SJSA1 (cell line): ENCODE measurements around the gene NPFFR1. TPM values are rescaled to one million over a fixed set of nuclear protein-coding genes. Genes with fewer than 3 reads are reported as not detected.

Experiments used
- DNase-seq, 2 experiments: peaks; one replicate each; pipeline ENCODE4 v3.0.0-alpha.2; 2015 to 2020; ENCODE audit warnings: low spot score in 2 of 2, low read depth in 1 of 2
- H3K27ac ChIP-seq: fragments of 250-450 bp; sonication (Bioruptor Pico); 2 replicates; pipeline ENCODE4 v1.5.1; 2020; ENCODE audit warnings: mild to moderate bottlenecking, moderate library complexity
- H3K27me3 ChIP-seq: fragments of 250-450 bp; sonication (Bioruptor Pico); replicated peaks from 2 replicates; pipeline ENCODE4 v1.5.1; 2020; ENCODE audit warnings: mild to moderate bottlenecking, moderate library complexity
- H3K36me3 ChIP-seq: fragments of 250-450 bp; sonication (Bioruptor Pico); 2 replicates; pipeline ENCODE4 v1.5.1; 2020; ENCODE audit warnings: mild to moderate bottlenecking
- H3K4me1 ChIP-seq: fragments of 250-450 bp; sonication (Bioruptor Pico); replicated peaks from 2 replicates; pipeline ENCODE4 v1.6.1; 2021; ENCODE audit warnings: mild to moderate bottlenecking
- H3K4me3 ChIP-seq: fragments of 250-450 bp; sonication (Bioruptor Pico); 2 replicates; pipeline ENCODE4 v1.5.1; 2020; ENCODE audit warnings: mild to moderate bottlenecking
- H3K9me3 ChIP-seq: fragments of 250-450 bp; sonication (Bioruptor Pico); replicated peaks from 2 replicates; pipeline ENCODE4 v1.5.1; 2020; ENCODE audit warnings: mild to moderate bottlenecking
- total RNA-seq: library from RNA; depleted of rRNA; stranded (reverse); fragments of >200 nt; shearing (Covaris generic); gene quantifications from 2 replicates; pipeline ENCODE4 v1.2.3, GENCODE V29; 2014; rRNA removed

The NPFFR1 gene
- not detected in 2 replicates for total RNA-seq

GRCh38 chr10:70283445-70284399, at the start of gene NPFFR1:
NPFFR1 (minus strand) TSS chr10:70284004; CDS start chr10:70283676, 328 bp downstream.
- Histone ChIP-seq H3K4me3 (no peak within 1 kb of the TSS), H3K27me3 (peaks cover 48% of the 10 kb centered on the region)

GRCh38 chr10:70333268-70333667, 49.5 kb upstream of the NPFFR1 start:
- no peaks in the 10 kb centered on the region for H3K9me3 ChIP-seq
- peaks cover 15% of the 10 kb centered on the region for H3K4me1 ChIP-seq
- H3K4me3 ChIP-seq, result no peak overlapping the region
- H3K27me3 ChIP-seq, result no peaks in the 10 kb centered on the region
- no peak overlapping the region for H3K27ac ChIP-seq
- H3K36me3 ChIP-seq, result peaks cover 29% of the 10 kb centered on the region
- no peak for DNase-seq

More at GRCh38 chr10:70283445-70284399, at the start of gene NPFFR1:
- DNase-seq, result no peak
- H3K4me1 ChIP-seq, result no peaks in the 10 kb centered on the region
- H3K27ac ChIP-seq, result no peak within 1 kb of the TSS
- H3K9me3 ChIP-seq, result no peaks in the 10 kb centered on the region
- no peaks in the 10 kb centered on the region for H3K36me3 ChIP-seq

DNA sequence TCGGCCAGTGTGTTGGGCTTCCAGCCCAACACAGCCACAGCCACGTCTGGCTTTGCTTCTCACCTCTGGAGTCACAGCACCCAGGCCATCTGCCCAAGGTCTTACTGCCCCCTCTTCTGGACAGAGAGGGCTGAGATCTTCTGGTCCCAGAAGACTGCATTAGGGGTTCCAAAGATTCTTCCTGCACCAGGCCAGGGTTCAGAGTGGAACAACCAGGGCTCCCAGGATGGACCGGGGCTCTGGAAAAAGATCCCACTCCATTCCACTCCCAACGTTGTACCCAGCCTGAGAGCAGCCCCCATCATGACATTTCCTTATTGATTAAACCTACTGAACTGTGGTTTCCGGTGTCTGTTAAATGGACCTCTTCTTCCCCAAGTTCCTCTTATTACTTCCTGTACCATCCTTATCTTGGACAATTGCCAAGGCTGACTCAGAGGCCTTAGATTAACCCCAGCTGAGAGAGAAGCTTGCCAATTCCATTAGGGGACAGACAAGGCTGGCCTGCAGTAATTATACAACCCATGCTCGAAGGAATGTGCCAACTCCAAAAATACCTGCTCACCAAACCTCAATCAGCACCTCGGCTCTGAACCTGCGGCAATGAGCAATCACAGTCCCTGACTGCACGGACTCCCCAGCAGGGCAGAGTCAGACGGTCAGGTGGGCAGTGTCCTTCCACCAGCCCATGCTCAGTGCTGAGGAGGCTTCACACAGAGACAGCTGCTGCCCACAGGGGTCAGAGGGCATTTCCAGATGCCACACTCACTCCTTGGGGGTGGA, 47.9 kb upstream of the NPFFR1 start:
- Histone ChIP-seq H3K36me3 (peaks cover 17% of the 10 kb centered on the region), H3K27me3 (no peaks in the 10 kb centered on the region), H3K4me3 (no peak overlapping the region), H3K4me1 (peaks cover 15% of the 10 kb centered on the region), H3K27ac (no peak overlapping the region), H3K9me3 (no peaks in the 10 kb centered on the region)
- DNase-seq, result peak; percentile 72 to 75

DNA sequence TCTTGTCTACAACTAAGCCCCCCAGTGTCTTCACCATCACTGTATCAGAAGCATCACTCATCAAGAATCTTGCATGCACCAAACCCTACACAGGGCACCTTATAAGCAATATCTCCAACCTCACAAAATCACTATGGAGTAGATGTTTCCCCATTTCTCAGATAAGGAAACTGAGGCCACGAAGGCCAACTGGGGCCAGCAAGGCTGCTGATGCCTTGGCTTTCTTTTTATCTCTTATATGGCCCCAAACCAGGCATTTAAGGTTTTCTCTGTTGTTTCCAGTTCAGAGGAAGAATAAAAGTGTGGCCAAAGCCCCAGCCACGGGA, 47.3 kb upstream of the NPFFR1 start:
- Histone ChIP-seq H3K27me3 (no peaks in the 10 kb centered on the region), H3K9me3 (no peaks in the 10 kb centered on the region), H3K27ac (no peak overlapping the region), H3K4me3 (no peak overlapping the region), H3K36me3 (peaks cover 15% of the 10 kb centered on the region), H3K4me1 (peaks cover 15% of the 10 kb centered on the region)
- DNase-seq, result no peak

DNA sequence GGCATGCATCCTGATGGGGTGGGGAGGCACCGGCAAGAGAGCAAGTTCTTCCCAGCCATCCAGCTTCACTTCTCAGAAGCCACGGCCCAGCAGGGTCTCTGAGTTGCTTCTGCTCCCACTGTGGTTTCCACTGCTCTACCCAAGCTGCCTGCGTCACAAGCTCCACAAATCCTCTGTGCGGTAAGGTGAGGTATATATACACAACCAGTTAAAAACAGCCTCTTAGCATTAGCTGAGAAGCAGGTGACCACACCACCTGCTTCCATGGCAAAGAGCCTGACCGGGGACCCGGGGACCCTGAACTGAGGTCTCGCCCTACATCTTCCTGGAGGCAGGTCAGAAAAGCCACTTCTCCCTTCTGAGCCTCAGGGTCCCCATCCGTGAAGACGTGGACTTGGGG, 46.9 kb upstream of the NPFFR1 start:
- no peak overlapping the region for H3K4me3 ChIP-seq
- H3K4me1 ChIP-seq, result peaks cover 15% of the 10 kb centered on the region
- H3K27me3 ChIP-seq, result no peaks in the 10 kb centered on the region
- H3K27ac ChIP-seq, result no peak overlapping the region
- no peaks in the 10 kb centered on the region for H3K9me3 ChIP-seq
- DNase-seq, result no peak
- peaks cover 15% of the 10 kb centered on the region for H3K36me3 ChIP-seq

DNA sequence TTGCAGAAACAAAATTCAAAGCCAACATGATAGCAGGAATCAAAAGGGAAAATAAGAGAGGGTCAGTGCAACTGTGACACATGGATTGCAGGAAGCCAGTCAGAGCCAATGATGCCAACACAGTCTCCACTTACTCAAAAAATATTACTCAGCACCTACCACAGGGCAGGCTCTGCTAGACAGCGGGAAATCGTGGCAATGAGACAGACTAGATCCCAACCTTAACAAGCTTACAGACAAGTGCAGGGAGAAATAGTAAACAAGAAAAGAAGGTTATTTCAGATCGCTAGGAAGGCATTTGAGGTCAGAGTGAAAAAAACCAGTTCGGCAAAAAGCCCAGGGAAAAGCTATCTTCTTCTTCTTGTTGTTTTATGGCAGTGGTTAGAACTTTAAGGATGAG, 45.2 kb upstream of the NPFFR1 start:
- no peaks in the 10 kb centered on the region; the same call in 1 of the 2 replicates for H3K9me3 ChIP-seq
- H3K36me3 ChIP-seq, result peaks cover 14% of the 10 kb centered on the region; the same call in 1 of the 2 replicates
- no peak overlapping the region for H3K27ac ChIP-seq
- DNase-seq, result no peak
- no peaks in the 10 kb centered on the region for H3K27me3 ChIP-seq
- no peak overlapping the region for H3K4me3 ChIP-seq
- H3K4me1 ChIP-seq, result peaks cover 15% of the 10 kb centered on the region

DNA sequence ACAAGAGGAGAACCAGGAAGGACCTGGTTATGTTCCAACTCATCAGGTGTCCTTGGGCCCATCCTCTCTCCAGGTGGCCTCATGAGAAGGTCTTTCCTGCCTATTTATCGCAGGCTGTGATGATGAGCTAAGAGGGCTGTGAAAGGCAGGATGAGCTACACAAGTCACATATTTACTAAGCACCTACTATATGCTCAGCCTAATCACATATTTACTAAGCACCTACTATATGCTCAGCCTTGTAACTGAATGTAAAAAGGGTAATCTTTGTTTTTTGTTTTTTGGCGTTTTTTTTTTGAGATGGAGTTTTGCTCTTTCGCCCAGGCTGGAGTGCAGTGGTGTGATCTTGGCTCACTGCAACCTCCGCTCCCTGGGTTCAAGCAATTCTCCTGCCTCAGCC, 44.2 kb upstream of the NPFFR1 start:
- no peak for DNase-seq
- Histone ChIP-seq H3K9me3 (no peaks in the 10 kb centered on the region; the same call in 1 of the 2 replicates), H3K4me1 (peaks cover 15% of the 10 kb centered on the region), H3K27ac (no peak overlapping the region), H3K4me3 (no peak overlapping the region), H3K36me3 (peaks cover 17% of the 10 kb centered on the region), H3K27me3 (no peaks in the 10 kb centered on the region)

GRCh38 chr10:70324951-70325781, 41.4 kb upstream of the NPFFR1 start:
- no peaks in the 10 kb centered on the region for H3K27me3 ChIP-seq
- H3K27ac ChIP-seq, result no peak overlapping the region
- no peak for DNase-seq
- H3K9me3 ChIP-seq, result no peaks in the 10 kb centered on the region; the same call in 1 of the 2 replicates
- H3K4me3 ChIP-seq, result no peak overlapping the region
- no peaks in the 10 kb centered on the region; the same call in 1 of the 2 replicates for H3K4me1 ChIP-seq
- peaks cover 18% of the 10 kb centered on the region for H3K36me3 ChIP-seq

GRCh38 chr10:70324339-70324861, 40.6 kb upstream of the NPFFR1 start:
- DNase-seq, result no peak
- Histone ChIP-seq H3K4me3 (no peak overlapping the region), H3K36me3 (peaks cover 21% of the 10 kb centered on the region), H3K9me3 (no peaks in the 10 kb centered on the region; the same call in 1 of the 2 replicates), H3K27me3 (no peaks in the 10 kb centered on the region), H3K4me1 (no peaks in the 10 kb centered on the region; the same call in 1 of the 2 replicates), H3K27ac (no peak overlapping the region)

DNA sequence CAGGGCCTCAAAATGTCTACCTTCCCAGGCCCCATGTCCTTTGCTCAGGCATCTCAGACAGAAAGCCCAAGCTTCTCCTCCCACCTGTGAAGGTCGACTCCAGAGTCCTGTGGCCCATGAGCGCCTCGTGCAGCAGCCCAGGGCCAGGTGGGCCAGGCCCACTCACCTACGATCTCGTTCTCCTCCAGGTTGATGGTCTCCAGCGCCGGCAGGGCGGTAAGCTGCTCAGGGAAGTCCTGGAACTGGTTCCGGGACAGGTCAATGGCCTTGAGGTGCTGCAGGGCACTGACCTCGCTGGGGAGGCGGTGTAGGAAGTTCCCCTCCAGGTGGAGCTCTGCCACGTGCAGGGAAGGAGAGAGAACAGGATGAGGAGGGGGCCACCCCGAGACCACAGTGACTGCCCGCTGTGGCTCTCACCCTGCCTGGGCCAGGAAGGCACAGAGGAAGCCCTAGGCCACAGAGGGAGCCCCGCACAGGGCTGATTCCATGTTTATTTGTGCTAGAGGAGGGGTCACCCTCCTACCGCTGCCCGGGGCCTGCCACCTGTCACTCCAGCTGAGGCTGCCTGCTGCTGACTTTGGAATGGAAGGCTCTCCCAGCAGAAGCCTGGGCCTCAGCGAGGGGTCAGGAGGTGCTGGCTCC, 40.0 kb upstream of the NPFFR1 start:
- no peak for DNase-seq
- Histone ChIP-seq H3K27ac (no peak overlapping the region), H3K27me3 (no peaks in the 10 kb centered on the region), H3K4me3 (no peak overlapping the region), H3K4me1 (no peaks in the 10 kb centered on the region; the same call in 1 of the 2 replicates), H3K36me3 (peaks cover 23% of the 10 kb centered on the region), H3K9me3 (no peaks in the 10 kb centered on the region; the same call in 1 of the 2 replicates)

DNA sequence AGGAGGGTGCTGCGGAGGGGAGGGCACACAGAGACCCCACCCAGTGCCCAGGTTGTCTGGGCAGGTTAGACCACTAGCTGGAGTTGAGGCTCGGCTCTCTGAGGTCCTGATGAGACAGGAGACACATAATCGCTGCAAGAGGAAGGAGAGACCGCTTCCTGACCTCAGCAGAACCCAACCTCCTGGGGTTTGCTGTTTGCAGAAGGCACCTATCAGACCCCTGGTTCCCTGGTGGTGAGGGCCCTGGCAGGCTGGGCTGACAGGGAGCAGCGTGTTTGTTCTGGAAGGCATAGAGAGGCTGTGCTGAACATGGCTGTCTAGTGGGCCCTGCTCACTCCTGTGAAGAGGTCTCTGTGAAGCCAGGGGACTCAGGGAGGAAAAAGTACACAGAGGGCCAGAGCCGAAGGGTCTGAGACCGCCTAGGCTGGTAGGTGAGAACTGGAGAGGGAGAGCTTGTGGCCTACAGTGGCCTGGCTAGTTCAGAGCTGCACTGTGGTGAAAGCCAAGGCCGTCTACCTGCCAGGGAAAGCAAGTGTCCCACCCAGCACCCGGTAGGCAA, 39.4 kb upstream of the NPFFR1 start:
- Histone ChIP-seq H3K27ac (no peak overlapping the region), H3K9me3 (no peaks in the 10 kb centered on the region; the same call in 1 of the 2 replicates), H3K36me3 (peaks cover 26% of the 10 kb centered on the region), H3K27me3 (no peaks in the 10 kb centered on the region), H3K4me3 (no peak overlapping the region), H3K4me1 (no peaks in the 10 kb centered on the region; the same call in 1 of the 2 replicates)
- no peak for DNase-seq
